ENCODE results near the gene ARHGEF6. TPM values are rescaled to one million over a fixed set of nuclear protein-coding genes. Genes with fewer than 3 reads are reported as not detected.

ARHGEF6 gene
- total RNA-seq, 4 donors from 2014 or later: 23.7 to 41.1 (median 29.6) TPM

- 68 to 78% methylated on average over 1 of the region's 1 CpG for WGBS, 2 donors
- no peaks in the 10 kb centered on the region for H3K4me1 ChIP-seq
- no peak overlapping the region for H3K4me3 ChIP-seq
- no peak for DNase-seq (ENCODE audit: low spot score in 2 of 2)
- TF ChIP-seq POLR2A (IDR thresholded peaks at IDR 0.05) (no peak), EP300 (IDR thresholded peaks at IDR 0.05) (no peak), CTCF (IDR thresholded peaks at IDR 0.05) (no peak)
- H3K27me3 ChIP-seq: peaks cover 0 to 6% of the 10 kb centered on the region in 2 donors
- no peaks in the 10 kb centered on the region for H3K36me3 ChIP-seq
- no peak overlapping the region for H3K27ac ChIP-seq
- no peaks in the 10 kb centered on the region for H3K9me3 ChIP-seq
Measured at GRCh38 chrX:136626891-136627290, 153.8 kb downstream of the ARHGEF6 start.

GRCh38 chrX:136626237-136626636 is 154.5 kb downstream of the ARHGEF6 start:
- Histone ChIP-seq H3K36me3 (no peaks in the 10 kb centered on the region), H3K27me3 (peaks cover 0 to 6% of the 10 kb centered on the region in 2 donors), H3K4me1 (no peaks in the 10 kb centered on the region), H3K9me3 (no peaks in the 10 kb centered on the region), H3K4me3 (no peak overlapping the region), H3K27ac (no peak overlapping the region)
- WGBS, 2 donors: 47 to 92% methylated on average over 2 of the region's 2 CpGs
- DNase-seq (ENCODE audit: low spot score in 2 of 2): no peak
- no peak for TF ChIP-seq CTCF (IDR thresholded peaks at IDR 0.05)
- TF ChIP-seq EP300 (IDR thresholded peaks at IDR 0.05): no peak
- TF ChIP-seq POLR2A (IDR thresholded peaks at IDR 0.05): no peak

GRCh38 chrX:136625246-136625645 is 155.5 kb downstream of the ARHGEF6 start:
- Histone ChIP-seq H3K4me3 (no peak overlapping the region), H3K4me1 (no peaks in the 10 kb centered on the region), H3K27ac (no peak overlapping the region), H3K36me3 (no peaks in the 10 kb centered on the region), H3K9me3 (no peaks in the 10 kb centered on the region), H3K27me3 (peaks cover 0 to 6% of the 10 kb centered on the region in 2 donors)
- no peak for DNase-seq (ENCODE audit: low spot score in 2 of 2)
- 70 to 96% methylated on average over 2 of the region's 2 CpGs for WGBS, 2 donors
- TF ChIP-seq POLR2A (IDR thresholded peaks at IDR 0.05) (no peak), EP300 (IDR thresholded peaks at IDR 0.05) (no peak), CTCF (IDR thresholded peaks at IDR 0.05) (no peak)

GRCh38 chrX:136623396-136623795 is 157.3 kb downstream of the ARHGEF6 start:
- no peaks in the 10 kb centered on the region for H3K4me1 ChIP-seq
- no peak overlapping the region for H3K27ac ChIP-seq
- H3K36me3 ChIP-seq: no peaks in the 10 kb centered on the region
- peaks cover 0 to 6% of the 10 kb centered on the region in 2 donors for H3K27me3 ChIP-seq
- DNase-seq (ENCODE audit: low spot score in 2 of 2): no peak
- H3K9me3 ChIP-seq: no peaks in the 10 kb centered on the region
- no peak overlapping the region for H3K4me3 ChIP-seq
- 78 to 83% methylated on average over 1 of the region's 1 CpG for WGBS, 2 donors
- no peak for TF ChIP-seq EP300 (IDR thresholded peaks at IDR 0.05)
- TF ChIP-seq CTCF (IDR thresholded peaks at IDR 0.05): no peak
- no peak for TF ChIP-seq POLR2A (IDR thresholded peaks at IDR 0.05)

- Histone ChIP-seq H3K4me1 (no peaks in the 10 kb centered on the region), H3K9me3 (no peaks in the 10 kb centered on the region), H3K27me3 (peaks cover 0 to 2% of the 10 kb centered on the region in 2 donors), H3K4me3 (no peak overlapping the region), H3K27ac (no peak overlapping the region), H3K36me3 (no peaks in the 10 kb centered on the region)
- DNase-seq (ENCODE audit: low spot score in 2 of 2): no peak
- no peak for TF ChIP-seq CTCF (IDR thresholded peaks at IDR 0.05)
- no peak for TF ChIP-seq EP300 (IDR thresholded peaks at IDR 0.05)
- TF ChIP-seq POLR2A (IDR thresholded peaks at IDR 0.05): no peak
- 95 to 96% methylated on average over 4 of the region's 4 CpGs for WGBS, 2 donors
Measured at GRCh38 chrX:136622568-136622967, 158.2 kb downstream of the ARHGEF6 start.

Data from tibial nerve (tissue), 4 donors.